Measurements from ENCODE around the gene PRR20E.
"Not testable (repeated sequence)": the region's sequence is repeated elsewhere in the genome, so short reads cannot be mapped to it uniquely, and the experiment has no call there.

The PRR20E gene

DNA sequence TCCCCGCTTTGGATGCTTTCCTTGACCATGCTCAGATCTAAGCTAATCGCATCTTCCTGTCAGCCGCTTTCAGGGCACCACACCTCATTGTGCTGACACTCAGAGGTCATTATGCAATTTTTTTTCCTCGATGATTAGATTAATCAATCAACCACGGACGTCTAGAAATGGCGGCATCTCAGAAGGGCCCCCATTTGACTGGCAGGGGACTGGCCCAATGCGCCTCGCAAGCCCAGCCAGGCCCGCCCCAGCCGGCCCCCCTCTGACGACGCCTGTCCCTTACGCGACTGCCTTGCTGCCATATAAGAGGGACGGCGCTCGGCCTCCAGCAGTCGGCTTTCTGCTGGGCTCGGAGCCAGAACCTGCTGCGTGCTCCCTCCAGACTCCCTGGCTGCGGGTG lies at the start of gene PRR20E:
Gene PRR20E, plus strand, starts transcription at position 301 of the 400 bp plus-strand sequence. CDS start 387 bp downstream, outside the sequence.
- H3K9me3 ChIP-seq (ENCODE audit: control insufficient read depth, insufficient read depth, low read length); H3K27me3 ChIP-seq (ENCODE audit: control insufficient read depth, low read length); H3K36me3 ChIP-seq (ENCODE audit: control insufficient read depth, low read length); H3K4me1 ChIP-seq (ENCODE audit: control insufficient read depth, low read length); H3K79me2 ChIP-seq (ENCODE audit: control insufficient read depth, low read length); H3K4me3 ChIP-seq (ENCODE audit: low read length); H3K4me2 ChIP-seq (ENCODE audit: low read length); H4K20me1 ChIP-seq (ENCODE audit: control insufficient read depth, insufficient read depth, low read depth, low read length); H3K27ac ChIP-seq (ENCODE audit: low read depth, low read length); H3F3A ChIP-seq (ENCODE audit: control insufficient read depth, insufficient read depth); H3K9me2 ChIP-seq (replicated peaks; ENCODE audit: control insufficient read depth, low read length): not testable (repeated sequence)

GRCh38 chr13:57123681-57124080 lies 43.3 kb upstream of the PRR20E start:
- Histone ChIP-seq H3K36me3 (ENCODE audit: control insufficient read depth, low read length) (no peaks in the 10 kb centered on the region), H3K79me2 (ENCODE audit: control insufficient read depth, low read length) (no peaks in the 10 kb centered on the region), H3K4me3 (ENCODE audit: low read length) (no peak overlapping the region), H3K27me3 (ENCODE audit: control insufficient read depth, low read length) (no peaks in the 10 kb centered on the region), H3K4me2 (ENCODE audit: low read length) (no peak overlapping the region), H3K27ac (ENCODE audit: low read depth, low read length) (no peak overlapping the region), H3K9me2 (replicated peaks; ENCODE audit: control insufficient read depth, low read length) (no peaks in the 10 kb centered on the region), H3K4me1 (ENCODE audit: control insufficient read depth, low read length) (no peaks in the 10 kb centered on the region), H3K9me3 (ENCODE audit: control insufficient read depth, insufficient read depth, low read length) (no peaks in the 10 kb centered on the region), H3F3A (ENCODE audit: control insufficient read depth, insufficient read depth) (no peaks in the 10 kb centered on the region), H4K20me1 (ENCODE audit: control insufficient read depth, insufficient read depth, low read depth, low read length) (no peaks in the 10 kb centered on the region)
- TF ChIP-seq, protein P1, sequence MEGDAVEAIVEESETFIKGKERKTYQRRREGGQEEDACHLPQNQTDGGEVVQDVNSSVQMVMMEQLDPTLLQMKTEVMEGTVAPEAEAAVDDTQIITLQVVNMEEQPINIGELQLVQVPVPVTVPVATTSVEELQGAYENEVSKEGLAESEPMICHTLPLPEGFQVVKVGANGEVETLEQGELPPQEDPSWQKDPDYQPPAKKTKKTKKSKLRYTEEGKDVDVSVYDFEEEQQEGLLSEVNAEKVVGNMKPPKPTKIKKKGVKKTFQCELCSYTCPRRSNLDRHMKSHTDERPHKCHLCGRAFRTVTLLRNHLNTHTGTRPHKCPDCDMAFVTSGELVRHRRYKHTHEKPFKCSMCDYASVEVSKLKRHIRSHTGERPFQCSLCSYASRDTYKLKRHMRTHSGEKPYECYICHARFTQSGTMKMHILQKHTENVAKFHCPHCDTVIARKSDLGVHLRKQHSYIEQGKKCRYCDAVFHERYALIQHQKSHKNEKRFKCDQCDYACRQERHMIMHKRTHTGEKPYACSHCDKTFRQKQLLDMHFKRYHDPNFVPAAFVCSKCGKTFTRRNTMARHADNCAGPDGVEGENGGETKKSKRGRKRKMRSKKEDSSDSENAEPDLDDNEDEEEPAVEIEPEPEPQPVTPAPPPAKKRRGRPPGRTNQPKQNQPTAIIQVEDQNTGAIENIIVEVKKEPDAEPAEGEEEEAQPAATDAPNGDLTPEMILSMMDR (IDR thresholded peaks at IDR 0.05; ENCODE audit: low read depth, low read length, poor library complexity, severe bottlenecking), result no peak
- TF ChIP-seq EZH2phosphoT487 (IDR thresholded peaks at IDR 0.05; ENCODE audit: borderline replicate concordance, low read length), result no peak

GRCh38 chr13:57128909-57129308 lies 38.1 kb upstream of the PRR20E start:
- Histone ChIP-seq H3K27ac (ENCODE audit: low read depth, low read length) (no peak overlapping the region), H3K27me3 (ENCODE audit: control insufficient read depth, low read length) (no peaks in the 10 kb centered on the region), H4K20me1 (ENCODE audit: control insufficient read depth, insufficient read depth, low read depth, low read length) (no peaks in the 10 kb centered on the region), H3K9me2 (replicated peaks; ENCODE audit: control insufficient read depth, low read length) (no peaks in the 10 kb centered on the region), H3K79me2 (ENCODE audit: control insufficient read depth, low read length) (no peaks in the 10 kb centered on the region), H3K4me3 (ENCODE audit: low read length) (no peak overlapping the region), H3K4me2 (ENCODE audit: low read length) (no peak overlapping the region), H3K9me3 (ENCODE audit: control insufficient read depth, insufficient read depth, low read length) (no peaks in the 10 kb centered on the region), H3F3A (ENCODE audit: control insufficient read depth, insufficient read depth) (no peaks in the 10 kb centered on the region), H3K4me1 (ENCODE audit: control insufficient read depth, low read length) (no peaks in the 10 kb centered on the region), H3K36me3 (ENCODE audit: control insufficient read depth, low read length) (no peaks in the 10 kb centered on the region)
- TF ChIP-seq, protein P1 (IDR thresholded peaks at IDR 0.05; ENCODE audit: low read depth, low read length, poor library complexity, severe bottlenecking), result no peak
- no peak for TF ChIP-seq EZH2phosphoT487 (IDR thresholded peaks at IDR 0.05; ENCODE audit: borderline replicate concordance, low read length)

DNA sequence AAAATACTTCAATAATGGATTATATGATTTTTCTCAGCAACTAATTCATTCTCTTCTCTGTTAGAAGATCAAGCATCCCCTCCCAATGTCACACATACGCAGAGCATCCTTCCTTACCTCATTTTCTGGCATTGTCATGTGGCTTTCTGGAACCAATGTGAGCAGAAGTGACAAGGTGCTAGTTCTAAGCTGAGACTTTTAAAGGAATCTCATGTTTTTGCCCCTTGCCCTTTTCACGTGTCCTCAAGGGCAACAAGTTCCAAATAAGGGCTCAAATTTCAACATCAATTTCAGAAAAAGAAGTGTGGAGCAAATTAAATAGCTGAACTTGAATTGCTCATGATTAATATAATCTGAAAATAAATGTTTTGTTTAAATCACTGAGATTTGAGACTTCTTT lies 30.9 kb upstream of the PRR20E start:
- Histone ChIP-seq H3K4me2 (ENCODE audit: low read length) (no peak overlapping the region), H4K20me1 (ENCODE audit: control insufficient read depth, insufficient read depth, low read depth, low read length) (no peaks in the 10 kb centered on the region), H3K27me3 (ENCODE audit: control insufficient read depth, low read length) (no peaks in the 10 kb centered on the region), H3K79me2 (ENCODE audit: control insufficient read depth, low read length) (no peaks in the 10 kb centered on the region), H3K4me3 (ENCODE audit: low read length) (no peak overlapping the region), H3K4me1 (ENCODE audit: control insufficient read depth, low read length) (no peaks in the 10 kb centered on the region), H3K27ac (ENCODE audit: low read depth, low read length) (no peak overlapping the region), H3K9me2 (replicated peaks; ENCODE audit: control insufficient read depth, low read length) (no peaks in the 10 kb centered on the region), H3F3A (ENCODE audit: control insufficient read depth, insufficient read depth) (no peaks in the 10 kb centered on the region), H3K36me3 (ENCODE audit: control insufficient read depth, low read length) (no peaks in the 10 kb centered on the region), H3K9me3 (ENCODE audit: control insufficient read depth, insufficient read depth, low read length) (no peaks in the 10 kb centered on the region)
- TF ChIP-seq, protein P1 (IDR thresholded peaks at IDR 0.05; ENCODE audit: low read depth, low read length, poor library complexity, severe bottlenecking), result no peak
- no peak for TF ChIP-seq EZH2phosphoT487 (IDR thresholded peaks at IDR 0.05; ENCODE audit: borderline replicate concordance, low read length)
